H7 (cell line): Measurements from ENCODE around the gene CAPRIN1. TPM values are rescaled to one million over a fixed set of nuclear protein-coding genes. Genes with fewer than 3 reads are reported as not detected.
A peak's percentile ranks its signal among the peaks of the same experiment; 100 is the strongest.
"Not testable (repeated sequence)": the region's sequence is repeated elsewhere in the genome, so short reads cannot be mapped to it uniquely, and the experiment has no call there.

ENCODE experiments used
- DNase-seq: peaks from one replicate; pipeline ENCODE4 v3.0.0; 2012
- H3K27me3 ChIP-seq: 2 replicates; pipeline ENCODE4 v1.6.0; 2011; ENCODE audit warnings: mild to moderate bottlenecking, low read length; ENCODE audit not compliant: control insufficient read depth, insufficient read depth
- H3K36me3 ChIP-seq: replicated peaks from 2 replicates; pipeline ENCODE4 v1.5.1; 2011; ENCODE audit warnings: low read length; ENCODE audit not compliant: control insufficient read depth, insufficient read depth
- H3K4me3 ChIP-seq: 2 replicates; pipeline ENCODE4 v1.5.1; 2011; ENCODE audit warnings: low read depth, mild to moderate bottlenecking, control low read depth, low read length, moderate library complexity; ENCODE audit not compliant: insufficient read depth
- total RNA-seq: library from RNA; depleted of rRNA; stranded (reverse); fragments of >200 nt; shearing (Covaris generic); gene quantifications from 2 replicates; pipeline ENCODE4 v1.2.3, GENCODE V29; 2014

CAPRIN1 gene
- total RNA-seq, 1 experiment from 2014 or later: 178 TPM

GRCh38 chr11:34094900-34095299 lies 43.4 kb downstream of the CAPRIN1 start:
- DNase-seq: not testable (repeated sequence)

GRCh38 chr11:34098813-34099212 lies 47.3 kb downstream of the CAPRIN1 start:
- H3K36me3 ChIP-seq: peaks cover 31% of the 10 kb centered on the region
- no peak for DNase-seq
- H3K4me3 ChIP-seq: no peak overlapping the region
- H3K27me3 ChIP-seq: no peaks in the 10 kb centered on the region

More at GRCh38 chr11:34094900-34095299, 43.4 kb downstream of the CAPRIN1 start:
- peaks cover 54% of the 10 kb centered on the region for H3K36me3 ChIP-seq
- H3K4me3 ChIP-seq, H3K27me3 ChIP-seq: not testable (repeated sequence)

- Histone ChIP-seq H3K4me3 (peak overlapping the region; percentile 72), H3K27me3 (no peaks in the 10 kb centered on the region), H3K36me3 (peaks cover 14% of the 10 kb centered on the region)
- no peak for DNase-seq
Measured at GRCh38 chr11:34104680-34105078, 53.1 kb downstream of the CAPRIN1 start.

- H3K36me3 ChIP-seq: peaks cover 16% of the 10 kb centered on the region
- H3K4me3 ChIP-seq: peak within 1 kb of the TSS; percentile 72
- no peaks in the 10 kb centered on the region for H3K27me3 ChIP-seq
- peak; percentile 89 for DNase-seq
Measured at GRCh38 chr11:34105079-34105956, 53.8 kb downstream of the CAPRIN1 start, which contains the start of gene NAT10. Gene NAT10, plus strand, starts transcription at chr11:34105629. Its CDS starts 2,597 bp downstream, at chr11:34108226.

- Histone ChIP-seq H3K36me3 (peaks cover 19% of the 10 kb centered on the region), H3K4me3 (peak overlapping the region; percentile 72), H3K27me3 (no peaks in the 10 kb centered on the region)
- no peak for DNase-seq
Measured at GRCh38 chr11:34105957-34106504, 54.5 kb downstream of the CAPRIN1 start.

- H3K36me3 ChIP-seq: peaks cover 47% of the 10 kb centered on the region
- no peaks in the 10 kb centered on the region for H3K27me3 ChIP-seq
Measured at GRCh38 chr11:34111722-34112270, 60.3 kb downstream of the CAPRIN1 start.

GRCh38 chr11:34114014-34114413 lies 62.5 kb downstream of the CAPRIN1 start:
- Histone ChIP-seq H3K36me3 (peaks cover 55% of the 10 kb centered on the region), H3K27me3 (no peaks in the 10 kb centered on the region), H3K4me3 (no peak overlapping the region)
- no peak for DNase-seq

More at GRCh38 chr11:34111722-34112270, 60.3 kb downstream of the CAPRIN1 start:
- DNase-seq: no peak
- no peak overlapping the region for H3K4me3 ChIP-seq

- no peak for DNase-seq
- H3K27me3 ChIP-seq: no peaks in the 10 kb centered on the region
- no peak overlapping the region for H3K4me3 ChIP-seq
- H3K36me3 ChIP-seq: peaks cover 55% of the 10 kb centered on the region
Measured at GRCh38 chr11:34114471-34114870, 62.9 kb downstream of the CAPRIN1 start.

GRCh38 chr11:34120651-34121050 lies 69.1 kb downstream of the CAPRIN1 start:
- H3K4me3 ChIP-seq: no peak overlapping the region
- peaks cover 43% of the 10 kb centered on the region for H3K36me3 ChIP-seq

GRCh38 chr11:34124885-34125668 lies 73.5 kb downstream of the CAPRIN1 start:
- no peaks in the 10 kb centered on the region for H3K27me3 ChIP-seq
- no peak for DNase-seq
- H3K4me3 ChIP-seq: no peak overlapping the region
- peaks cover 35% of the 10 kb centered on the region for H3K36me3 ChIP-seq

More at GRCh38 chr11:34120651-34121050, 69.1 kb downstream of the CAPRIN1 start:
- H3K27me3 ChIP-seq: no peaks in the 10 kb centered on the region
- no peak for DNase-seq

- no peak overlapping the region for H3K4me3 ChIP-seq
- DNase-seq: no peak
- peaks cover 39% of the 10 kb centered on the region for H3K36me3 ChIP-seq
- no peaks in the 10 kb centered on the region for H3K27me3 ChIP-seq
Measured at GRCh38 chr11:34126959-34127848, 75.7 kb downstream of the CAPRIN1 start.

GRCh38 chr11:34128824-34129223 lies 77.3 kb downstream of the CAPRIN1 start:
- Histone ChIP-seq H3K36me3 (peaks cover 36% of the 10 kb centered on the region), H3K27me3 (no peaks in the 10 kb centered on the region), H3K4me3 (no peak overlapping the region)
- DNase-seq: no peak

GRCh38 chr11:34132261-34132965 lies 80.9 kb downstream of the CAPRIN1 start:
- H3K27me3 ChIP-seq: no peaks in the 10 kb centered on the region
- no peak overlapping the region for H3K4me3 ChIP-seq
- no peak for DNase-seq
- H3K36me3 ChIP-seq: peaks cover 51% of the 10 kb centered on the region
